ENCODE measurements around the gene EHMT1. TPM values are rescaled to one million over a fixed set of nuclear protein-coding genes. Genes with fewer than 3 reads are reported as not detected.

The EHMT1 gene
- total and polyA plus RNA-seq, 2 of the 13 experiments (the other 11 are each of a cell fraction or from before 2014, with no cell fraction given) = 23.0 to 27.1 TPM

DNA sequence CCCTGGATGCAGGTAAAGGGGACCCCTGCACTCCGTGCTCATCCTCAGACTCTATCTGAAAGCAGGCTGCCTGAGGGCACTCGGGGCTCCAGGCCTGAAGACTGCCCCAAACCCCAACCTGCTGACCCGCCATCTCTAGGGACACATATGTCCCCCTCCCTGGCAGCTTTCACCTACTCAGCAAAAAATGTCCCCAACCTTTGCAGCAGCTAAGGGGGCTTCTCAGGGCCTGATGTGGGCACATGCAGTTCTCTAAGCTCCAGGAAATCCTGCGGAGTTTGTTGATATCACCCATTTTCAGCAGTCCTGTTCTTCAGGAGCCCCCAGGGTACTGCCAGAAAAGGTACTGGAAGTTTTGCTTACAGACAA, 37.9 kb upstream of the EHMT1 start:
- in situ Hi-C loops (cut with HindIII; ENCODE audit: extremely low pct_ligation_motif_present, low pct_unique_long_range_greater_than_20kb) = no loop called here
- ATAC-seq = no peak

More for the DNA sequence above, 37.9 kb upstream of the EHMT1 start:
- peak; percentile 79 for TF ChIP-seq MAFF (IDR thresholded peaks at IDR 0.05; ENCODE audit: low read depth, low read length)
- no peak for TF ChIP-seq ZNF276 (CRISPR knock-in tag; IDR thresholded peaks at IDR 0.05; ENCODE audit: low read depth)
- TF ChIP-seq MAFK (conservative IDR thresholded peaks at IDR 0.05 in 1 of 2, IDR thresholded peaks at IDR 0.05 in 1 of 2; ENCODE audit: low read length in 2 of 2) = peak; percentile 83 to 88
- no peak for TF ChIP-seq NFYB (CRISPR knock-in tag; IDR thresholded peaks at IDR 0.05)
- TF ChIP-seq, protein P1, sequence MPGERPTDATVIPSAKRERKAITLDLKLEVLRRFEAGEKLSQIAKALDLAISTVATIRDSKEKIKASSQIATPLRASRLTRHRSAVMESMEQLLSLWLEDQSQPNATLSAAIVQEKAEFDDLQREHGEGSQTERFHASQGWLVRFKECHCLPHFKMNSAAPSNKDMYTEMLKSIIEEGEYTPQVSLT (CRISPR knock-in tag; IDR thresholded peaks at IDR 0.05; ENCODE audit: borderline replicate concordance, low read depth) = no peak
- no peak for TF ChIP-seq MZF1 (CRISPR knock-in tag; IDR thresholded peaks at IDR 0.05; ENCODE audit: borderline replicate concordance)
- no peak for TF ChIP-seq SIX4 (CRISPR knock-in tag; IDR thresholded peaks at IDR 0.05)
- TF ChIP-seq FOXJ3 (CRISPR knock-in tag; IDR thresholded peaks at IDR 0.05; ENCODE audit: borderline replicate concordance) = no peak
- no peak for TF ChIP-seq SSRP1 (CRISPR knock-in tag; IDR thresholded peaks at IDR 0.05)
- no peak for TF ChIP-seq ARNT2 (CRISPR knock-in tag; IDR thresholded peaks at IDR 0.05; ENCODE audit: low read depth)
- no peak for TF ChIP-seq SMAD1 (CRISPR knock-in tag; IDR thresholded peaks at IDR 0.05; ENCODE audit: borderline replicate concordance, low read depth)
- TF ChIP-seq ZNF552 (CRISPR knock-in tag; IDR thresholded peaks at IDR 0.05; ENCODE audit: borderline replicate concordance) = no peak
- TF ChIP-seq ZNF646 (CRISPR knock-in tag; IDR thresholded peaks at IDR 0.05) = no peak
- no peak overlapping the region for H3K4me2 ChIP-seq (ENCODE audit: low read depth, low read length)
- no peak overlapping the region for H2AFZ ChIP-seq (ENCODE audit: low read length)
- DNase-seq (ENCODE audit: low spot score) (no peak), FAIRE-seq (no peak)
- BruUV-seq (replicated peaks) = no TSS peak
- ChIA-PET POLR2A (interaction anchor here (1.8 to 2.1 kb wide), 2 partner anchors 10 to 24 kb away, joined by 6 to 7 read pairs; partner anchors contain the start of genes ARRDC1 and ZMYND19), CTCF (ENCODE audit: low intra/inter-chr PET ratio, low total read pairs) (no interaction called here)
- H3K27me3 ChIP-seq (ENCODE audit: control insufficient read depth in 1 of 2, insufficient read depth in 2 of 2, low read length in 2 of 2) = no peaks in the 10 kb centered on the region
- H3K9ac ChIP-seq (ENCODE audit: insufficient read depth, low read depth, low read length) = no peak overlapping the region
- H3K4me3 ChIP-seq (replicated peaks in 1 of 3; ENCODE audit: insufficient read depth in 1 of 3, low read depth in 2 of 3, low read length in 3 of 3) = no peak overlapping the region
- H3K4me1 ChIP-seq (ENCODE audit: insufficient read depth, low read length) = peaks cover 27% of the 10 kb centered on the region
- H3K27ac ChIP-seq (ENCODE audit: extremely low read length, insufficient read depth, low read length) = no peak overlapping the region
- intact Hi-C loops (cut with micrococcal nuclease; ENCODE audit: unreplicated experiment) = no loop called here
- no peaks in the 10 kb centered on the region for H3K9me3 ChIP-seq (ENCODE audit: low read length)
- peaks cover 14 to 47% of the 10 kb centered on the region in 2 experiments; a peak in 4 of 5 replicates for H3K36me3 ChIP-seq (replicated peaks in 1 of 2; ENCODE audit: control insufficient read depth in 1 of 2, insufficient read depth in 2 of 2, low read length in 2 of 2)
- peaks cover 20% of the 10 kb centered on the region for H3K79me2 ChIP-seq (ENCODE audit: insufficient read depth, low read length)
- H4K20me1 ChIP-seq (ENCODE audit: insufficient read depth, low read length) = no peaks in the 10 kb centered on the region; the same call in 1 of the 2 replicates
- 90% methylated on average over 2 of the region's 4 CpGs for WGBS (ENCODE audit: low lambda C conversion rate)

Data from HepG2 (cell line).